H9 (cell line): ENCODE data around the gene LETMD1. TPM values are rescaled to one million over a fixed set of nuclear protein-coding genes. Genes with fewer than 3 reads are reported as not detected.

Experiments used
- DNase-seq: peaks from one replicate; pipeline ENCODE4 v3.0.0-alpha.2; 2017
- H2AFZ ChIP-seq: one replicate; pipeline ENCODE4 v1.6.1; 2013; ENCODE audit warnings: mild to moderate bottlenecking, low read length, control low read depth, moderate library complexity
- H2AK5ac ChIP-seq: 2 replicates; pipeline ENCODE4 v1.6.1; 2013; ENCODE audit warnings: low read length, control low read depth, mixed read lengths; ENCODE audit not compliant: insufficient read length
- H2BK120ac ChIP-seq: one replicate; pipeline ENCODE4 v1.6.1; 2013; ENCODE audit warnings: low read depth, mild to moderate bottlenecking, low read length, control low read depth, inconsistent platforms; ENCODE audit not compliant: poor library complexity, severe bottlenecking
- H2BK12ac ChIP-seq: 2 replicates; pipeline ENCODE4 v1.6.1; 2013; ENCODE audit warnings: low read length, control low read depth, mixed read lengths, low read depth; ENCODE audit not compliant: insufficient read length
- H2BK15ac ChIP-seq: 2 replicates; pipeline ENCODE4 v1.6.1; 2013; ENCODE audit warnings: low read depth, low read length, control low read depth
- H2BK20ac ChIP-seq: one replicate; pipeline ENCODE4 v1.6.1; 2013; ENCODE audit warnings: low read depth, mild to moderate bottlenecking, low read length, control low read depth, inconsistent platforms; ENCODE audit not compliant: poor library complexity, severe bottlenecking
- H2BK5ac ChIP-seq: 2 replicates; pipeline ENCODE4 v1.6.1; 2013; ENCODE audit warnings: low read length, control low read depth, mixed read lengths; ENCODE audit not compliant: insufficient read length
- H3K14ac ChIP-seq: 2 replicates; pipeline ENCODE4 v1.6.1; 2013; ENCODE audit warnings: low read length, control low read depth; ENCODE audit not compliant: insufficient read depth
- H3K18ac ChIP-seq: 2 replicates; pipeline ENCODE4 v1.6.1; 2013; ENCODE audit warnings: low read depth, mild to moderate bottlenecking, mixed read lengths, low read length, control low read depth; ENCODE audit not compliant: insufficient read length
- H3K23ac ChIP-seq: 2 replicates; pipeline ENCODE4 v1.6.1; 2013; ENCODE audit warnings: low read length, control low read depth, mixed read lengths, low read depth; ENCODE audit not compliant: insufficient read length
- H3K23me2 ChIP-seq: 2 replicates; pipeline ENCODE4 v1.6.1; 2013; ENCODE audit warnings: low read depth, mild to moderate bottlenecking, mixed read lengths, low read length, control low read depth; ENCODE audit not compliant: insufficient read length, poor library complexity, severe bottlenecking
- H3K27ac ChIP-seq: 2 replicates; pipeline ENCODE4 v1.5.1; 2013; ENCODE audit warnings: low read length, control low read depth, mixed read lengths, low read depth; ENCODE audit not compliant: insufficient read length
- H3K27me3 ChIP-seq: 2 replicates; pipeline ENCODE4 v1.6.1; 2013; ENCODE audit warnings: low read length, control low read depth, inconsistent platforms; ENCODE audit not compliant: insufficient read depth
- H3K4ac ChIP-seq: 2 replicates; pipeline ENCODE4 v1.6.1; 2013; ENCODE audit warnings: low read depth, mild to moderate bottlenecking, control low read depth, inconsistent platforms, low read length, moderate library complexity
- H3K4me1 ChIP-seq: 2 replicates; pipeline ENCODE4 v1.6.1; 2013; ENCODE audit warnings: low read length, control low read depth, inconsistent platforms; ENCODE audit not compliant: insufficient read depth
- H3K4me2 ChIP-seq: 2 replicates; pipeline ENCODE4 v1.6.1; 2013; ENCODE audit warnings: low read length, control low read depth, mixed read lengths; ENCODE audit not compliant: insufficient read length, insufficient read depth
- H3K56ac ChIP-seq: 2 replicates; pipeline ENCODE4 v1.6.1; 2013; ENCODE audit warnings: low read depth, mild to moderate bottlenecking, mixed read lengths, low read length, control low read depth; ENCODE audit not compliant: insufficient read length
- H3K79me1 ChIP-seq: 2 replicates; pipeline ENCODE4 v1.6.1; 2013; ENCODE audit warnings: low read depth, mild to moderate bottlenecking, moderate library complexity, low read length, control low read depth, inconsistent platforms; ENCODE audit not compliant: insufficient read depth, poor library complexity, severe bottlenecking
- H3K79me2 ChIP-seq: 2 replicates; pipeline ENCODE4 v1.6.1; 2013; ENCODE audit warnings: low read length, control low read depth, inconsistent platforms; ENCODE audit not compliant: insufficient read depth
- H3K9ac ChIP-seq: 2 replicates; pipeline ENCODE4 v1.6.1; 2013; ENCODE audit warnings: low read length, control low read depth, mixed read lengths; ENCODE audit not compliant: insufficient read length; ENCODE audit errors: extremely low read depth
- H3K9me3 ChIP-seq: one replicate; pipeline ENCODE4 v1.6.1; 2013; ENCODE audit warnings: low read depth, low read length, inconsistent platforms; ENCODE audit not compliant: control insufficient read depth
- H3T11ph ChIP-seq: one replicate; pipeline ENCODE4 v1.6.1; 2013; ENCODE audit warnings: mild to moderate bottlenecking, low read length, control low read depth, inconsistent platforms
- H4K20me1 ChIP-seq: one replicate; pipeline ENCODE4 v1.6.1; 2013; ENCODE audit not compliant: control insufficient read depth, insufficient read length, insufficient read depth
- H4K5ac ChIP-seq: 2 replicates; pipeline ENCODE4 v1.6.1; 2013; ENCODE audit warnings: low read depth, mild to moderate bottlenecking, mixed read lengths, low read length, control low read depth; ENCODE audit not compliant: insufficient read length
- H4K8ac ChIP-seq: replicated peaks from 2 replicates; pipeline ENCODE4 v1.6.1; 2013; ENCODE audit warnings: low read length, control low read depth, mixed read lengths, low read depth; ENCODE audit not compliant: insufficient read length
- H4K91ac ChIP-seq: 2 replicates; pipeline ENCODE4 v1.6.1; 2013; ENCODE audit warnings: low read depth, mild to moderate bottlenecking, moderate library complexity, mixed read lengths, low read length, control low read depth; ENCODE audit not compliant: insufficient read length
- H3K27ac Mint-ChIP-seq, 3 experiments: 2 replicates in 2 of 3; 3 replicates in 1 of 3; pipeline ENCODE4 v1.8.0; 2020 to 2021; ENCODE audit warnings: mixed read lengths in 3 of 3, mild to moderate bottlenecking in 1 of 3, moderate library complexity in 1 of 3
- H3K27me3 Mint-ChIP-seq: 2 replicates; pipeline ENCODE4 v1.8.0; 2021; ENCODE audit warnings: low read depth, mild to moderate bottlenecking, moderate library complexity, mixed read lengths
- H3K36me3 Mint-ChIP-seq, 3 experiments: 2 replicates in 2 of 3; 3 replicates in 1 of 3; pipeline ENCODE4 v1.8.0; 2020 to 2021; ENCODE audit warnings: low read depth in 3 of 3, mixed read lengths in 3 of 3; ENCODE audit not compliant: insufficient read depth in 1 of 3
- H3K4me1 Mint-ChIP-seq, 2 experiments: 2 replicates each; pipeline ENCODE4 v1.8.0; 2020; ENCODE audit warnings: mixed read lengths in 2 of 2
- H3K4me3 Mint-ChIP-seq, 2 experiments: 2 replicates in 1 of 2; 3 replicates in 1 of 2; pipeline ENCODE4 v1.8.0; 2020 to 2021; ENCODE audit warnings: mild to moderate bottlenecking in 2 of 2, mixed read lengths in 2 of 2, moderate library complexity in 1 of 2
- H3K9me3 Mint-ChIP-seq, 2 experiments: 2 replicates in 1 of 2; 3 replicates in 1 of 2; pipeline ENCODE4 v1.8.0; 2020; ENCODE audit warnings: mild to moderate bottlenecking in 2 of 2, mixed read lengths in 2 of 2, moderate library complexity in 1 of 2
- CTCF ChIP-seq: fragments of 200-600 bp; sonication (generic); conservative IDR thresholded peaks from 3 replicates; pipeline ENCODE4 v1.8.0; 2021; ENCODE audit warnings: antibody characterized with exemption, mild to moderate bottlenecking
- whole genome bisulfite sequencing: extraction: QIAGEN DNeasy Blood & Tissue Kit; methylation state at CpG from one replicate; pipeline ENCODE4 v1.1.7; 2013; ENCODE audit warnings: missing lambda C conversion rate, low lambda C conversion rate, mixed read lengths; ENCODE audit not compliant: insufficient read length; ENCODE audit errors: extremely low coverage; 5-methylcytosine and 5-hydroxymethylcytosine counted together
- total RNA-seq: library from RNA; stranded (reverse); gene quantifications from 2 replicates; pipeline ENCODE4 v1.2.1, GENCODE V29; 2021

LETMD1 gene
- total RNA-seq, 1 experiment from 2014 or later, result 34.9 TPM

GRCh38 chr12:51008329-51009055 is 39.6 kb upstream of the LETMD1 start:
- H4K5ac ChIP-seq, result no peak overlapping the region
- H3K9me3 ChIP-seq, result no peaks in the 10 kb centered on the region
- no peak for TF ChIP-seq CTCF
- Mint-ChIP-seq H3K4me1 (peaks cover 46 to 58% of the 10 kb centered on the region in 2 experiments), H3K9me3 (no peaks in the 10 kb centered on the region), H3K27me3 (no peaks in the 10 kb centered on the region), H3K4me3 (no peak overlapping the region), H3K36me3 (peaks cover 29 to 50% (median 40%) of the 10 kb centered on the region in 3 experiments), H3K27ac (peak overlapping the region in 2 of 3 experiments; percentile 10 to 62; a peak in 2 of 7 replicates)
- no peak overlapping the region for H3K14ac ChIP-seq
- no peak overlapping the region for H2BK12ac ChIP-seq
- no peak overlapping the region for H3T11ph ChIP-seq
- no peak overlapping the region for H4K91ac ChIP-seq
- H3K56ac ChIP-seq, result no peak overlapping the region
- no peak overlapping the region for H3K18ac ChIP-seq
- peaks cover 3% of the 10 kb centered on the region; the same call in 1 of the 2 replicates for H3K4me1 ChIP-seq
- H3K27ac ChIP-seq, result no peak overlapping the region
- no peaks in the 10 kb centered on the region for H4K20me1 ChIP-seq
- H2BK5ac ChIP-seq, result no peak overlapping the region
- WGBS, result no CpG with 5 or more reads among the region's 1 CpG
- H3K23me2 ChIP-seq, result no peaks in the 10 kb centered on the region
- no peak overlapping the region for H3K23ac ChIP-seq
- H4K8ac ChIP-seq, result no peak overlapping the region
- no peak overlapping the region for H3K9ac ChIP-seq
- no peak for DNase-seq
- no peaks in the 10 kb centered on the region for H3K27me3 ChIP-seq
- no peak overlapping the region for H2AK5ac ChIP-seq
- no peak overlapping the region for H3K4me2 ChIP-seq
- H3K79me1 ChIP-seq, result peaks cover 3% of the 10 kb centered on the region
- no peak overlapping the region for H2BK20ac ChIP-seq
- no peak overlapping the region for H2AFZ ChIP-seq
- no peak overlapping the region for H3K4ac ChIP-seq
- H2BK120ac ChIP-seq, result no peak overlapping the region
- H2BK15ac ChIP-seq, result no peak overlapping the region
- no peaks in the 10 kb centered on the region for H3K79me2 ChIP-seq
